Small intestine (tissue), 7 donors: ENCODE measurements around the gene CDPF1. TPM values are rescaled to one million over a fixed set of nuclear protein-coding genes. Genes with fewer than 3 reads are reported as not detected.

Experiments
- DNase-seq, 2 donors: peaks; one replicate each; pipeline versions ENCODE4 v3.0.0 to v3.0.0-alpha.2; 2013
- FAIRE-seq: peaks from 2 replicates; lab custom pipeline; 2012; peaks lifted over from hg19 to GRCh38; lab: Jason Lieb, UNC
- H3K27ac ChIP-seq, 3 donors: one replicate each; pipeline ENCODE4 v1.5.1; 2013; ENCODE audit warnings: low read length in 2 of 3, mild to moderate bottlenecking in 2 of 3, control low read depth in 1 of 3, inconsistent platforms in 1 of 3, low read depth in 1 of 3, moderate library complexity in 1 of 3
- H3K27me3 ChIP-seq, 3 donors: one replicate each; pipeline ENCODE4 v1.6.1; 2013; ENCODE audit warnings: low read length in 3 of 3, inconsistent platforms in 1 of 3; ENCODE audit not compliant: control insufficient read depth in 3 of 3, insufficient read depth in 3 of 3
- H3K36me3 ChIP-seq, 3 donors: one replicate each; pipeline ENCODE4 v1.6.1; 2013; ENCODE audit warnings: low read length in 3 of 3, inconsistent platforms in 1 of 3, low read depth in 1 of 3, mild to moderate bottlenecking in 1 of 3, moderate library complexity in 1 of 3; ENCODE audit not compliant: control insufficient read depth in 3 of 3, insufficient read depth in 2 of 3
- H3K4me1 ChIP-seq, 3 donors: one replicate each; pipeline ENCODE4 v1.6.1; 2013; ENCODE audit warnings: low read length in 2 of 3, inconsistent platforms in 1 of 3, low read depth in 1 of 3, mild to moderate bottlenecking in 1 of 3, moderate library complexity in 1 of 3; ENCODE audit not compliant: control insufficient read depth in 3 of 3, insufficient read depth in 2 of 3
- H3K4me3 ChIP-seq, 3 donors: one replicate each; pipeline ENCODE4 v1.5.1; 2013; ENCODE audit warnings: low read length in 3 of 3, control low read depth in 1 of 3, inconsistent platforms in 1 of 3, low read depth in 1 of 3, mild to moderate bottlenecking in 1 of 3, moderate library complexity in 1 of 3
- H3K9me3 ChIP-seq, 2 donors: one replicate each; pipeline ENCODE4 v1.6.1; 2013; ENCODE audit warnings: low read depth in 1 of 2, low read length in 1 of 2; ENCODE audit not compliant: control insufficient read depth in 2 of 2, insufficient read depth in 1 of 2
- WGBS, 3 donors: extraction: QIAGEN DNeasy Blood & Tissue Kit; methylation state at CpG; one replicate each; pipeline ENCODE4 v1.1.7; 2013; 5-methylcytosine and 5-hydroxymethylcytosine counted together
- polyA plus RNA-seq, 4 donors: library from polyadenylated mRNA; stranded (reverse) in 3 of 4; unstranded in 1 of 4; fragments of 200-250 nt in 3 of 4; fragments of 120-200 nt in 1 of 4; gene quantifications; one replicate each; pipeline versions ENCODE4 v1.2.1 to v1.2.3, GENCODE V29; 2013
- donor health status: healthy with polysubstance abuse.
- donor health status: control.
- donor health status: control.
- donor health status: Bipolar disorder and iron deficiency.
- donor health status: healthy.

Gene CDPF1
- polyA plus RNA-seq, 4 donors, result 7.4 to 13.2 (median 11.5) TPM

DNA sequence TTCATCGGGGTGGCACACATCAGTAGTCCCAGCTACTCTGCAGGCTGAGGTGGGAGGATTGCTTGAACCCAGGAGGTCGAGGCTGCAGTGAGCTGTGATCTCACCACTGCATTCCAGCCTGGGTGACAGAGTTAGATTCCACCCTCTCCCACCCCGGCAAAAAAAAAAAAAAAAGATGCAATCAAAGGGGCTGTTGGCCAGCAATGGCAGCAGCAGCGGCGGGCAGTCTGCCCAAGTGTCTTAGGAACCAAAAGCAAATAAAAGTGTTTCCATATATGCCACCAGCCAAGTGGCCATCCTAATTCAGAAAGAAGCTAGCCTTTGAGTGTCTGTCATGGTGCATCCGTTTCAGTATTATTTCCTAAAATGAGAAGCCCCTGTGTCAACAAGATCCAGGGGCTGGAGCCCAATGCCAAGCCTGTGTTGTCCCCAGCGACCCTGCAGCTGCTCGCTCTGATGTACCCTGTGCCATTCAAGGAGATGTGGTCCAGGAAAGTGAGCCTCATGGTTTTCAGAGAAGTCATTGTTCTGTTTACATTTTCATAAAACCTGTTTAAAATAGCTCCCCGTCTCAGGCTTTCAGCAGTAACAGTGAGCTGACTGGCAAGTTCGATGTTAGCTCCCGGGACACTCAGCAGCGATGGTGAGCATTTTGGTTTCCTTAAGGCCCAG is 12.5 kb downstream of the CDPF1 start:
- H3K27ac ChIP-seq, result no peak overlapping the region
- WGBS, 3 donors, result 79 to 91% (median 91%) methylated on average over 12 of the region's 12 CpGs
- H3K9me3 ChIP-seq, result no peaks in the 10 kb centered on the region
- peaks cover 0 to 25% (median 2%) of the 10 kb centered on the region in 3 donors for H3K4me1 ChIP-seq
- no peak for DNase-seq
- no peak for FAIRE-seq
- H3K27me3 ChIP-seq, result no peaks in the 10 kb centered on the region
- H3K4me3 ChIP-seq, result no peak overlapping the region
- H3K36me3 ChIP-seq, result peaks cover 7 to 65% (median 15%) of the 10 kb centered on the region in 3 donors

DNA sequence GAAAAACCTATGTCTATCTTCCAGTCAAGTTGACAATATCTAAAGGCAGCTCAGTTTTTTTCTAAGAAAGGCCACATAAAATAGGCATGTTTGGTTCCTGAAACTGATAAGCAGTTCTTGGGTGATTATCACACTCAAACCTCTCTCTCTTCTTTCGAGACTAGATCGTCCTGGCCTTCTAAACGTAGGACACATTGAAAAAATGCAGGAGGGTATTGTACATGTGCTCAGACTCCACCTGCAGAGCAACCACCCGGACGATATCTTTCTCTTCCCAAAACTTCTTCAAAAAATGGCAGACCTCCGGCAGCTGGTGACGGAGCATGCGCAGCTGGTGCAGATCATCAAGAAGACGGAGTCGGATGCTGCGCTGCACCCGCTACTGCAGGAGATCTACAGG is 15.1 kb downstream of the CDPF1 start:
- FAIRE-seq, result no peak
- Histone ChIP-seq H3K27me3 (no peaks in the 10 kb centered on the region), H3K4me3 (no peak overlapping the region), H3K9me3 (no peaks in the 10 kb centered on the region), H3K27ac (no peak overlapping the region), H3K4me1 (peaks cover 0 to 4% (median 0%) of the 10 kb centered on the region in 3 donors), H3K36me3 (peaks cover 7 to 70% (median 19%) of the 10 kb centered on the region in 3 donors)
- WGBS, 3 donors, result 91 to 94% (median 93%) methylated on average over 12 of the region's 12 CpGs
- DNase-seq, result no peak

DNA sequence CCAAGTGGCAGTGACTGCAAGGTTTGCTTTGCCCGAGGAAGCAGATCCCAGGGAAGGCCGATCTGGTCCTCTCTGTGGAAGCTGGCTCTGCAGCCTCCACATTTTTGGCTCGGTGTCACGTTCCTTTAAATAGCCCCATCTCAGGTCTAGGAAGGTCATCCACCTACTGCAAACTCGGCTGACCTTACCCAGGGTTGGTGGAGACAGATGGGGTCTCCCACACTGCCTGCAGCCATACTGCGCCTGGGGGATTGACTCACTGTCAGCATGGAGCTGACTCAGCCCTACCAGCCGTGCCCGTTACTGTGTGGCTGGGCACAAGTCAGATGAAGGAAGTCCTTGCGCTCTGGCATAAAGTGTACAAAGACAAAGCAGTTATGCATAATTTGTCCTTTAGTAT is 16.9 kb downstream of the CDPF1 start:
- peaks cover 7 to 58% (median 16%) of the 10 kb centered on the region in 3 donors for H3K36me3 ChIP-seq
- FAIRE-seq, result no peak
- no peak overlapping the region for H3K4me3 ChIP-seq
- H3K9me3 ChIP-seq, result no peaks in the 10 kb centered on the region
- DNase-seq, result no peak
- 66 to 89% (median 77%) methylated on average over 9 of the region's 9 CpGs for WGBS, 3 donors
- no peak overlapping the region for H3K27ac ChIP-seq
- H3K4me1 ChIP-seq, result no peaks in the 10 kb centered on the region
- no peaks in the 10 kb centered on the region for H3K27me3 ChIP-seq

DNA sequence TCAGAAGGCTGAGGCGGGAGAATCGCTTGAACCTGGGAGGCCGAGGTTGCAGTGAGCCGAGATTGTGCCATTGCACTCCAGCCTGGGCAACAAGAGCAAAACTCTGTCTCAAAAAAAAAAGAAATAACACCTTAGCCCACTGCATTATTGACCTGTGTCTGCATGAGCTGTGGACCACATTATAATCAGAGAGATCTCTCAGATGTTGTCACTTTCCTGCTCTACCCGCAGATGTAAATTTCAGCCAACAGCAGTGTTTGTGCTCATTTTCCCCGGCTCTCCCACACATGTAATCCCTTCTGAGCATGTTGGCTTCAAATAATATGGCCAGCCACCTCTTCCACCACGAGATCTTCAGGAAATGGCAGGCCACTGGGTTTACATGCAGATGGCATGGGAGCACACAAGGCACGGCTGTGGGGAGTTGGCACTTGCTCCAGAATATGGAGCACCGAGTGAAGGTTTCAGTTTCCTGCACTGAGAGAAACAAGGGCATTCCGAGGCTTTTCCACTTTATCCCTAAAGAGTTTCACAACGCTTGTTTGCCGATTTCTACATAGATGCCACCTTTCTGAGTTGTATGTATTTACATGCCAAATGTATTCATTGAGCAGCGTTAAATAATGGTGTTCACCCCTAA is 19.7 kb downstream of the CDPF1 start:
- FAIRE-seq (no peak), DNase-seq (no peak)
- H3K9me3 ChIP-seq, result no peaks in the 10 kb centered on the region
- H3K4me1 ChIP-seq, result no peaks in the 10 kb centered on the region
- H3K27me3 ChIP-seq, result no peaks in the 10 kb centered on the region
- peaks cover 0 to 54% (median 7%) of the 10 kb centered on the region in 3 donors for H3K36me3 ChIP-seq
- WGBS, 3 donors, result 78 to 94% (median 91%) methylated on average over 13 of the region's 13 CpGs
- no peak overlapping the region for H3K27ac ChIP-seq
- no peak overlapping the region for H3K4me3 ChIP-seq

DNA sequence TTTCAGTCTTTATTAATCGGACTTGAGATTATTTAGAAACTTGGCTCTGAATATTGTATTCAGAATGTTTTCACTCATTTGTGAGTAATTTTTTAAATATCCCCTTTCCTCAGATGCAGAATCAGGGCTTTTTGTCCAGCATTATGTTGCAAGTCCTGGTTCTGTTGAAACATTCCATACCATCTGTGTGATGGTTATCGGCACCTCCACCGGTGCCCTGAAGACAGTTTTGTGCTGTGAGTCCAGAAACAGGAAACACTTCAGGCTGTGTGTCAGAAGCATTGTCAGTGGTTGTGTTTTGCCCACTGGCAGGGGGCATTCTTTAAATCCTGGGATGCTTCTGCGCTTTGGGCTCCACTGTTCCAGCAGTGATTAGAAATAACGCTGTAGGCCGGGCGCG is 20.4 kb downstream of the CDPF1 start:
- Histone ChIP-seq H3K4me1 (no peaks in the 10 kb centered on the region), H3K27ac (no peak overlapping the region), H3K36me3 (peaks cover 0 to 56% (median 7%) of the 10 kb centered on the region in 3 donors), H3K4me3 (no peak overlapping the region), H3K9me3 (no peaks in the 10 kb centered on the region), H3K27me3 (no peaks in the 10 kb centered on the region)
- WGBS, 3 donors, result 94 to 97% (median 94%) methylated on average over 8 of the region's 8 CpGs
- FAIRE-seq (no peak), DNase-seq (no peak)

DNA sequence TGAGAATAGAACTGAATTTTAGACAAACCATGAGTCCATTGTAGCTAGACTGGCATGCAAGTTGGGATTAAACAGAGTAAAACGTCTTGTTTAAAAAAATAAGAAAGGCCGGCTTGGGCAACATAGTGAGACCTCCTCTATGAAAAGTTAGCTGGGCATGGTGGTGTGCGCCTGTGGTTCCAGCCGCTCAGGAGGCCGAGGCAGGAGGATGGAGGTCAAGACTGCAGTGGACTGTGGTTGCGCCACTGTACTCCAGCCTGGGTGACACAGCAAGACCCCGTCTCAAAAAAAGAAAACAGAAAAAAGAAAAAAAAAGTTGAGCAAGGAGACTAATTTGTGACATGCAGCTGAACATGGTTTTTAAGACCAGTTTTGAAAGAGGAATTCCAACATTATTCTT is 23.5 kb downstream of the CDPF1 start:
- H3K36me3 ChIP-seq, result peaks cover 0 to 61% (median 16%) of the 10 kb centered on the region in 3 donors
- 93 to 95% (median 95%) methylated on average over 7 of the region's 7 CpGs for WGBS, 3 donors

DNA sequence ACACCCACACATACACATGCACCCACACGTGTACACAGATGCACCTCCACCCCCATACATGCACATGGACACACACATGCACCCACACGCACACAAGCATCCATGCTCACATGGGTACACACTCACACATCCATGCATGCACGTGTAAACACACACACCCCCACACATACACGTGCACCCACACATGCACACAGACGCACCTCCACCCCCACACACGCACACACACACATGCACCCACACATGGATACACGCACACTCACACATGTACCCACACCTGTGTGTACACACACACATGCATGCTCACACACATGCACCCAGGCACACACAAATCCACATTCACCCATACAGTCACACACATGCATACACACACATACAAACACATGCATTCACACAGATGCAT is 24.5 kb downstream of the CDPF1 start:
- H3K27me3 ChIP-seq, result no peaks in the 10 kb centered on the region
- no peak overlapping the region for H3K4me3 ChIP-seq
- H3K27ac ChIP-seq, result no peak overlapping the region
- 89 to 94% (median 93%) methylated on average over 7 of the region's 7 CpGs for WGBS, 3 donors
- H3K4me1 ChIP-seq, result no peaks in the 10 kb centered on the region
- FAIRE-seq (no peak), DNase-seq (no peak)
- H3K9me3 ChIP-seq, result no peaks in the 10 kb centered on the region
- H3K36me3 ChIP-seq, result peaks cover 0 to 63% (median 16%) of the 10 kb centered on the region in 3 donors

More for the DNA sequence above, 23.5 kb downstream of the CDPF1 start:
- FAIRE-seq (no peak), DNase-seq (no peak)
- Histone ChIP-seq H3K27me3 (no peaks in the 10 kb centered on the region), H3K4me3 (no peak overlapping the region), H3K27ac (no peak overlapping the region), H3K9me3 (no peaks in the 10 kb centered on the region), H3K4me1 (no peaks in the 10 kb centered on the region)

DNA sequence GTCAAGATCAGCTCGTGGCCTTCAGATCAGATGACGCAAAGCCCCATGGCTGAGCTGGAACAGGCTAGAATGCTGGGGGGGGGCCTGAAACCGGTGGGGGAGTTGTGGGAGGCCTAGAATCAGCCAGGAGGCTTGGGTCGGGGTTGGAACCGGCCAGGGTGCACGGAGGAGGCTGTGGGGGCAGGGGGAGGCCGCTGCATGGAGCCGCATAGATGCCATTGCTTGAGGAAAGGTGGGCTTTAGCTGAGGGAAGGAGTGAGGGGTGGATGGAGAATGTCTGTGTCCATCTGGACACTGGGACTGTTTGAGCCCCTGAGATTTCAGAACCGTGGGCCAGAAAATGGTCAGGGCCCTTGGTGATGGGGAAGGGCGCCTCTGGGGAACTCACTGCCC is 25.2 kb downstream of the CDPF1 start:
- no peaks in the 10 kb centered on the region for H3K27me3 ChIP-seq
- H3K36me3 ChIP-seq, result peaks cover 0 to 67% (median 16%) of the 10 kb centered on the region in 3 donors
- WGBS, 3 donors, result 82 to 91% (median 87%) methylated on average over 10 of the region's 10 CpGs
- H3K4me3 ChIP-seq, result no peak overlapping the region
- DNase-seq (no peak), FAIRE-seq (no peak)
- H3K4me1 ChIP-seq, result no peaks in the 10 kb centered on the region
- H3K27ac ChIP-seq, result no peak overlapping the region
- H3K9me3 ChIP-seq, result no peaks in the 10 kb centered on the region
